HG03442 (cell line): ENCODE data around the gene A1CF.
"Not testable (repeated sequence)": the region's sequence is repeated elsewhere in the genome, so short reads cannot be mapped to it uniquely, and the experiment has no call there.

Experiments used
- ATAC-seq: cut with Tn5 transposase; IDR thresholded peaks from one replicate; pipeline ENCODE4 v1.9.1; 2021; ENCODE audit warnings: mild to moderate bottlenecking, moderate library complexity; ENCODE audit not compliant: unreplicated experiment

A1CF gene

DNA sequence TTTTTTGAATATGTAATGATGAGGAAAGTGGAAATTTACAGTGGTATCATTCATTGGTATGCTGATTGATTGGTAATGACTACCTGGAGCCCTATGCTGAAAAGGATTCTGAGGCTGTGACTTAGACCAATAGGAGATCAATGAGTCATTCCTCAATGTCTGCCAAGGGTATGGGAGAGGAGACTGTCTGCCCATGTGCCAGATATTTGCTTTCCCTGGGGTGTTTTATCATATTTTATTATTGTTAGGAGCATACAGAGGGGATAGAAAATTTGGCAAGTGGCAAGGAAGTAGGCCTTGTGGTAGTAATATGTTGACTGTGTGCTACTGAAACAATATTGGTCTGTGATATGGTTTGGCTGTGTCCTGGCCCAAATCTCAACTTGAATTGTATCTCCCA lies 90.9 kb downstream of the A1CF start:
- ATAC-seq = no peak

DNA sequence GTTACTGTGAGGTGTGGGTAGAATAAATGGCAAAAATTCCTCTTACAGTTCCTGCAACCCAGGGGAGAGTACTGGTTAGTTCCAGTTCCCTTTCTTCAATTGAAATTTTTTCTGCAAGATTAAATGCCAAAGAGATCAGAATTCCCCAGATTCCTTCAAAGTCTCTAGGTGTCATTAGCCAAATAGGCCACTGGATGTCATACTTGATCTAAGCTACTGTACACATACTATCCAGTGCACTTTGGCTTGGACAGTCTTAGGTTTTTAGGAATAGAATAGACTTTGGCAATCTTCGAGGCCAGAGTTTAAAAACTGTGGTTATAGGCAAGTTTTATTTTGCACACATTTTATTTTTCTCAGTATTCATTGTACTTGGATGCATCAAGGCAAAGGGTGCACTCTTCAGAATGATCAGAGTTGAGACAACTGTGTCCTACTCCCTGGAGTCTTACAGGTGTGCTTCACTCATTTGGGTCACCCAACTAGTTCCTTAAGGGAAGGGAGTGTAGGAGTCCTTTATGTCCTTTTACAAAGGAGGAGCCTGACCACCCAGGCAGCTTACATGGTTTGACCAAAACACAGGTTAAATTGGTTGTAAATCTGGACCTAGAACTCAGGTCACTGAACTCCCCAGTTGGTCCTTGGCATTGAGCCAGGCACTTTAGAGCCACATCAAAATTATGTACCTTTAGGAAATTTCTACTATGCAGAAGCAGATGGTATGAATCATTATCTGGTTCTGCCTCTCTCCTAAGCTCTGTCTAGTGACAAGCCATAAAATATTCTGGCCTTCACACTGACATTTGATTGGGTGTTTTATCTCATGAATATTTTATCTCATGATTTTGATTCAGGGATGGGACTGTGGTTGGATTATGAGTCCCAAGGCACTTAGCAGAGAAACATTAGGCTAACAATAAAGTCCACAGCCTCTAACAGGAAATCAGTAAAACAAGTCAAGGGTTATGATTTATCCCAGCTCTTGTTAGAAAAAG lies 96.2 kb downstream of the A1CF start:
- ATAC-seq = peak; percentile 54

DNA sequence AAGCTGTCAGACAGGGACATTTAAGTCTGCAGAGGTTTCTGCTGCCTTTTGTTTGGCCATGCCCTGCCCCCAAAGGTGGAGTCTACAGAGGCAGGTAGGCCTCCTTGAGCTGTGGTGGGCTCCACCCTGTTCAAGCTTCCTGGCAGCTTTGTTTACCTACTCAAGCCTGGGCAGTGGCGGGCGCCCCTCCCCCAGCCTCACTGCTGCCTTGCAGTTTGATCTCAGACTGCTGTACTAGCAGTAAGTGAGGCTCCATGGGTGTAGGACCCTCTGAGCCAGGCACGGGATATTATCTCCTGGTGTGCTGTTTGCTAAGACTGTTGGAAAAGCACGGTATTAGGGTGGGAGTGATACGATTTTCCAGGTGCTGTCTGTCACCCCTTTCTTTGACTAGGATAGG lies 97.5 kb downstream of the A1CF start:
- ATAC-seq = not testable (repeated sequence)

- not testable (repeated sequence) for ATAC-seq
Measured at GRCh38 chr10:50782017-50782416, 103.4 kb downstream of the A1CF start.

- ATAC-seq = not testable (repeated sequence)
Measured at GRCh38 chr10:50780036-50780435, 105.4 kb downstream of the A1CF start.

DNA sequence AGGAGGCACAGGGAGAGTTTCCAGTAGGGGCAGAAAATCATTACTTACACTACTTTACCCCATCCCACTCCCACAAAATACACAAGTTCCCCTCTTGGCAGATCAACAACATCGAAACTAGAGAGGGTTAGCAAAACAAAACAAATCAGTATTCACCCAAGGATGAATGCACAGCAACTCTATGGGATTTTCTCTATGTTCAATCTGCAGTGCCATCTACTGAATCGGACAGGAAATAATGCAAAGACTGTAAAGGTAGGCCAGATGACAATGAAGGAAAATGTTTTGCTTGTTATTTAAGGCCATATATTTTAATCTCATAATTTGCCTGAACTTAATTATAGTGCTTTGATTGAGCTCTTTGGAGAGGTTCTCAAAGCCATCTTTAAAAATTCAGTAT lies 110.6 kb downstream of the A1CF start:
- ATAC-seq = not testable (repeated sequence)

DNA sequence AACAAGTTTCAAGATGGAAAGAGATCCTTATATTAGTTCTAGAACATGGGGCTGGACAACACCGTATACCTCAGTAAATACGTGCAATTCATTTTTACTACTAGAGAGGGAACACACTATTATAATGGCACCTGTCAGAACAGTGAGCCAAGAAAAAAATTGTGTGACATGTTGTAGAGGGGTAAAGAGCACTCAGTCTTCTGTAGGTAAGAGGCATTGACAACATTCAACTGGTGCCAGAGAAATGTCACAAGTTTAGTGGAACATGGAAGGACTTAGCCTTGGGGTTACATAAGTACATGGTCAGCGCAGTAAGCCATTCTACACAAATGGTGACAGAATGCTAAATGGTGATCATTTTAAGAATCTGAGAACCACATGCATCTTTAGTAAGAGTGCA lies 113.4 kb downstream of the A1CF start:
- ATAC-seq = not testable (repeated sequence)

DNA sequence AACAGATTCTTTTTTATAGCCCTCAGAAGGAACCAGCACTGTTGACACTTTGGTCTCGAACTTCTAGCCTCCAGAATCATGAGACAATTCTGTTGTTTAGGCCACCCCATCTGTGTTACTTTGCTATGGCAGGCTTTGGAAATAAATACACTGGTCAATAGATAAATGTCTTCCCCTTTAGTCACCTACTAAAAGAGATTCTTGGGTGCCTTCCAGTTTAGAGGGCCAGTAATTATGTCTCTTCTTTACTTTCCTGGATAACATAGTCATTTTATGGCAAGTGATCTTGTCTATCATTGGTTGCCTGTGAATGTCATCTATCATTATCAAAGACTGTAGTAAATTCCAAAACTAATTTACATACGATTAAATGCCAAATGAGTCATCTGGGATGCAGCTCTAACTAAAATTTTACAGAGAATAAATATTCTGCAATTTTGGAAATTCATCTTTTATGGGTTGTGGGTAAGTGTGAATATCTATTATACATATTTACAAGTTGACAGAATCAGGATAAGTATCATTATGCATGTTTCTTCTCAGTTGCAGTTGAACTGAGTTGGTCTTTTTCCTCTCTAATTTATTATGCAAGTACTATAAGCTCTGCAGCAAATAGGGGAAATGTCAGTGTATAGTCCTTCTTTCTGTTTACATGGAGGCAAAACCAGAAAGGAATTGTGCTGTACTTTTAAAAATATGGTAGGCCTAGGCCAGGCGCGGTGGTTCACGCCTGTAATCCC lies 118.5 kb downstream of the A1CF start:
- not testable (repeated sequence) for ATAC-seq
